GM18951 (cell line): ENCODE data around the gene EIF2B4.

Experiments
- POLR2A ChIP-seq: IDR thresholded peaks from 4 replicates; pipeline ENCODE4 v1.6.1; 2011; ENCODE audit warnings: mild to moderate bottlenecking; ENCODE audit not compliant: insufficient read length, insufficient read depth; ENCODE audit errors: extremely low read depth
- in situ Hi-C: fragments of 300-500 bp; cut with MboI; formaldehyde crosslinking; loops from one replicate; pipeline ENCODE4 v1.12.0; 2022; ENCODE audit warnings: low sequenced_read_pairs, mixed read lengths, inconsistent platforms; ENCODE audit not compliant: unreplicated experiment

The EIF2B4 gene

GRCh38 chr2:27381577-27382181 lies 11.5 kb upstream of the EIF2B4 start:
- TF ChIP-seq POLR2A = no peak
- in situ Hi-C loops = no loop called here

- in situ Hi-C loops = no loop called here
Measured at GRCh38 chr2:27380626-27381545, 10.7 kb upstream of the EIF2B4 start, which contains the start of gene ZNF513. TSS of gene ZNF513 (minus strand) at chr2:27380734. CDS start at chr2:27380526, 208 bp downstream.

GRCh38 chr2:27379836-27380625 lies 9.9 kb upstream of the EIF2B4 start:
- in situ Hi-C loops = no loop called here

More at GRCh38 chr2:27380626-27381545, 10.7 kb upstream of the EIF2B4 start, which contains the start of gene ZNF513:
- TF ChIP-seq POLR2A = peak; percentile 66

GRCh38 chr2:27379383-27379835 lies 9.3 kb upstream of the EIF2B4 start:
- no peak for TF ChIP-seq POLR2A
- in situ Hi-C loops = no loop called here

More at GRCh38 chr2:27379836-27380625, 9.9 kb upstream of the EIF2B4 start:
- TF ChIP-seq POLR2A = no peak

GRCh38 chr2:27378809-27379290 lies 8.7 kb upstream of the EIF2B4 start:
- no peak for TF ChIP-seq POLR2A
- in situ Hi-C loops = no loop called here

GRCh38 chr2:27378096-27378808 lies 8.1 kb upstream of the EIF2B4 start:
- peak; percentile 18 for TF ChIP-seq POLR2A
- in situ Hi-C loops = no loop called here

- peak; percentile 7 for TF ChIP-seq POLR2A
- in situ Hi-C loops = no loop called here
Measured at GRCh38 chr2:27377618-27378095, 7.5 kb upstream of the EIF2B4 start.

- peak; percentile 0 for TF ChIP-seq POLR2A
- in situ Hi-C loops = no loop called here
Measured at GRCh38 chr2:27376866-27377617, 6.9 kb upstream of the EIF2B4 start.

GRCh38 chr2:27376151-27376865 lies 6.2 kb upstream of the EIF2B4 start:
- TF ChIP-seq POLR2A = no peak
- in situ Hi-C loops = no loop called here

- in situ Hi-C loops = no loop called here
- TF ChIP-seq POLR2A = no peak
Measured at GRCh38 chr2:27375513-27376099, 5.5 kb upstream of the EIF2B4 start.

- TF ChIP-seq POLR2A = peak; percentile 22
- in situ Hi-C loops = no loop called here
Measured at GRCh38 chr2:27373567-27373966, 3.4 kb upstream of the EIF2B4 start.
